Measurements from ENCODE around the gene ABCB11.

DNA sequence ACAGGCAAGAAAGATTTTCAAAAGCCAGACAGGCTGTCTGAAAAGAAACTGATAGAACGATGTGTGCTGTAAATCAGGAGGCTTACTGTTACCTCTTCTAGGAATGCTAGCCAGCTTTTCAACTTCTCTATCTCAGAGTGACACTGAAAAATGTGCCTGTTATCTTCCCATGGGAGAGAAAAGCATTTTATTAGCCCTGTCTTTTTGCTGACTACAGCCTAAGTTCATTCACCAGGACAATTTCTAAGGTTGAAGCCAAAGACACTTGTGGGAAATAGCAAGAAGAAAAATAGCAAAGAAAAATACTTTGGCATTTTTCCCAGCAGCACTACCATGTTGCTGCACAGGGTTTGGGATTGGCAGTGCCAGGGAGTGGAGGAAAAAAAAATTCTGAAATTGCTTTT, 34.0 kb downstream of the ABCB11 start:
- TF ChIP-seq POLR2A (IDR thresholded peaks at IDR 0.05; ENCODE audit: low read length), result no peak
- no peak for TF ChIP-seq GATA1 (IDR thresholded peaks at IDR 0.05; ENCODE audit: low read depth, low read length)

Data from erythroblast (primary cell).